Gastroesophageal sphincter (tissue), 3 donors: ENCODE results near the gene CEP97.

Source experiments
- POLR2A ChIP-seq, 2 donors: fragments of 450-650 bp; IDR thresholded peaks; one replicate each; pipeline ENCODE4 v1.6.1; 2017; ENCODE audit warnings: antibody characterized with exemption in 2 of 2, mild to moderate bottlenecking in 2 of 2, moderate library complexity in 1 of 2
- POLR2AphosphoS5 ChIP-seq: sonication (generic); formaldehyde crosslinking; IDR thresholded peaks from one replicate; pipeline ENCODE4 v1.6.1; 2017; ENCODE audit warnings: antibody characterized with exemption
- TF ChIP-seq, protein P1 (sequence below), 4 experiments: fragments of 200-600 bp in 2 of 4; fragments of 450-650 bp in 2 of 4; sonication (generic) in 1 of 4; IDR thresholded peaks; one replicate each; pipeline ENCODE4 v1.5.1; 2017 to 2019; ENCODE audit warnings: antibody characterized with exemption in 4 of 4, mild to moderate bottlenecking in 2 of 4, moderate library complexity in 2 of 4

- TF ChIP-seq POLR2AphosphoS5 = no peak
- TF ChIP-seq, protein P1, sequence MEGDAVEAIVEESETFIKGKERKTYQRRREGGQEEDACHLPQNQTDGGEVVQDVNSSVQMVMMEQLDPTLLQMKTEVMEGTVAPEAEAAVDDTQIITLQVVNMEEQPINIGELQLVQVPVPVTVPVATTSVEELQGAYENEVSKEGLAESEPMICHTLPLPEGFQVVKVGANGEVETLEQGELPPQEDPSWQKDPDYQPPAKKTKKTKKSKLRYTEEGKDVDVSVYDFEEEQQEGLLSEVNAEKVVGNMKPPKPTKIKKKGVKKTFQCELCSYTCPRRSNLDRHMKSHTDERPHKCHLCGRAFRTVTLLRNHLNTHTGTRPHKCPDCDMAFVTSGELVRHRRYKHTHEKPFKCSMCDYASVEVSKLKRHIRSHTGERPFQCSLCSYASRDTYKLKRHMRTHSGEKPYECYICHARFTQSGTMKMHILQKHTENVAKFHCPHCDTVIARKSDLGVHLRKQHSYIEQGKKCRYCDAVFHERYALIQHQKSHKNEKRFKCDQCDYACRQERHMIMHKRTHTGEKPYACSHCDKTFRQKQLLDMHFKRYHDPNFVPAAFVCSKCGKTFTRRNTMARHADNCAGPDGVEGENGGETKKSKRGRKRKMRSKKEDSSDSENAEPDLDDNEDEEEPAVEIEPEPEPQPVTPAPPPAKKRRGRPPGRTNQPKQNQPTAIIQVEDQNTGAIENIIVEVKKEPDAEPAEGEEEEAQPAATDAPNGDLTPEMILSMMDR (IDR thresholded peaks at IDR 0.05) = no peak
- TF ChIP-seq POLR2A (IDR thresholded peaks at IDR 0.05) = no peak
Measured at GRCh38 chr3:101685870-101686307, 38.5 kb upstream of the CEP97 start.
